Keratinocyte (primary cell): ENCODE measurements around the gene ABI3BP. TPM values are rescaled to one million over a fixed set of nuclear protein-coding genes. Genes with fewer than 3 reads are reported as not detected.

Experiments used
- DNase-seq: peaks from one replicate; pipeline ENCODE4 v3.0.0-alpha.2; 2011; ENCODE audit warnings: low read depth, missing footprints, low spot score
- FAIRE-seq: peaks from 2 replicates; lab custom pipeline; 2011; peaks lifted over from hg19 to GRCh38; lab: Jason Lieb, UNC
- H2AFZ ChIP-seq: 2 replicates; pipeline ENCODE4 v1.6.0; 2012; ENCODE audit warnings: low read length, control low read depth, inconsistent platforms; ENCODE audit not compliant: control insufficient read depth
- H3K27ac ChIP-seq: 2 replicates; pipeline ENCODE4 v1.5.1; 2011; ENCODE audit warnings: low read length; ENCODE audit not compliant: control insufficient read depth, insufficient read depth
- H3K27me3 ChIP-seq: 3 replicates; pipeline ENCODE4 v1.6.0; 2011; ENCODE audit warnings: low read length; ENCODE audit not compliant: control insufficient read depth, insufficient read depth; ENCODE audit errors: extremely low read depth
- H3K36me3 ChIP-seq, 2 experiments: 2 replicates in 1 of 2; 3 replicates in 1 of 2; pipeline ENCODE4 v1.5.1; 2011; ENCODE audit warnings: low read length in 2 of 2, mild to moderate bottlenecking in 1 of 2; ENCODE audit not compliant: control insufficient read depth in 2 of 2, insufficient read depth in 2 of 2; ENCODE audit errors: extremely low read depth in 1 of 2
- H3K4me1 ChIP-seq: 3 replicates; pipeline ENCODE4 v1.5.1; 2011; ENCODE audit warnings: low read length; ENCODE audit not compliant: control insufficient read depth, insufficient read depth; ENCODE audit errors: extremely low read depth
- H3K4me2 ChIP-seq: 3 replicates; pipeline ENCODE4 v1.6.0; 2011; ENCODE audit warnings: low read depth, low read length; ENCODE audit not compliant: control insufficient read depth, insufficient read depth; ENCODE audit errors: extremely low read depth
- H3K4me3 ChIP-seq, 3 experiments: fragments of 200-600 bp in 1 of 3; sonication (generic) in 1 of 3; 2 replicates in 2 of 3; 3 replicates in 1 of 3; pipeline ENCODE4 v1.5.1; 2011 to 2016; ENCODE audit warnings: low read length in 3 of 3, mild to moderate bottlenecking in 3 of 3, control low read depth in 2 of 3, inconsistent platforms in 1 of 3, low read depth in 1 of 3, mixed read lengths in 1 of 3, mixed run types in 1 of 3, moderate library complexity in 1 of 3; ENCODE audit not compliant: control insufficient read depth in 2 of 3, insufficient read depth in 2 of 3; ENCODE audit errors: extremely low read depth in 1 of 3
- H3K79me2 ChIP-seq: 2 replicates; pipeline ENCODE4 v1.6.0; 2012; ENCODE audit warnings: low read length; ENCODE audit not compliant: control insufficient read depth, insufficient read depth
- H3K9ac ChIP-seq: 3 replicates; pipeline ENCODE4 v1.6.0; 2011; ENCODE audit warnings: low read length; ENCODE audit not compliant: control insufficient read depth, insufficient read depth; ENCODE audit errors: extremely low read depth
- H3K9me1 ChIP-seq: 3 replicates; pipeline ENCODE4 v1.6.0; 2011; ENCODE audit warnings: low read length; ENCODE audit not compliant: control insufficient read depth, insufficient read depth; ENCODE audit errors: extremely low read depth
- H3K9me3 ChIP-seq: 2 replicates; pipeline ENCODE4 v1.5.1; 2012; ENCODE audit warnings: low read depth, low read length; ENCODE audit not compliant: control insufficient read depth
- H4K20me1 ChIP-seq: 3 replicates; pipeline ENCODE4 v1.6.0; 2011; ENCODE audit warnings: low read length; ENCODE audit not compliant: control insufficient read depth, insufficient read depth; ENCODE audit errors: extremely low read depth
- CTCF ChIP-seq, 3 experiments: IDR thresholded peaks in 1 of 3; conservative IDR thresholded peaks in 1 of 3; optimal IDR thresholded peaks in 1 of 3; 2 replicates in 2 of 3; 3 replicates in 1 of 3; pipeline versions ENCODE3 to v1.5.1; 2011; ENCODE audit warnings: low read length in 3 of 3, mild to moderate bottlenecking in 3 of 3, moderate library complexity in 2 of 3, control low read depth in 1 of 3, inconsistent platforms in 1 of 3; ENCODE audit not compliant: insufficient read depth in 2 of 3; ENCODE audit errors: extremely low read depth in 1 of 3
- EZH2 ChIP-seq: IDR thresholded peaks from one replicate; pipeline ENCODE4 v1.6.1; 2012; ENCODE audit warnings: inconsistent platforms, mild to moderate bottlenecking, low read length, moderate library complexity
- dilution Hi-C: fragments of 300-500 bp; cut with MboI; formaldehyde crosslinking; loops from one replicate; pipeline ENCODE4 v1.7.0; 2020; ENCODE audit warnings: low sequenced_read_pairs; ENCODE audit not compliant: extremely low pct_ligation_motif_present
- polyA plus RNA-seq, 5 experiments: library from polyadenylated mRNA; depleted of rRNA in 3 of 5; stranded (reverse) in 3 of 5; stranded (forward) in 1 of 5; unstranded in 1 of 5; fragments of >200 nt; gene quantifications; 1 replicate in 1 of 5; 2 replicates in 3 of 5; 3 replicates in 1 of 5; pipeline versions ENCODE4 v1.2.1 to v1.2.3, GENCODE V29; 2011 to 2012; ENCODE audit warnings: missing spikeins in 2 of 5, low read depth in 1 of 5, low replicate concordance in 1 of 5

The ABI3BP gene
- polyA plus RNA-seq, 1 donor (not counting 4 experiments of a cell fraction or from before 2014, with no cell fraction given): 0.59 TPM

GRCh38 chr3:100932491-100932890 lies 60.7 kb downstream of the ABI3BP start:
- no peaks in the 10 kb centered on the region for H3K27me3 ChIP-seq
- no peak overlapping the region for H3K9ac ChIP-seq
- H3K79me2 ChIP-seq: no peaks in the 10 kb centered on the region
- no peaks in the 10 kb centered on the region for H3K9me1 ChIP-seq
- H3K36me3 ChIP-seq: no peaks in the 10 kb centered on the region
- no peaks in the 10 kb centered on the region for H4K20me1 ChIP-seq
- H3K27ac ChIP-seq: no peak overlapping the region
- DNase-seq (no peak), FAIRE-seq (no peak)
- H3K9me3 ChIP-seq: no peaks in the 10 kb centered on the region
- TF ChIP-seq EZH2 (no peak), CTCF (optimal IDR thresholded peaks at IDR 0.05 in 1 of 3, IDR thresholded peaks at IDR 0.05 in 1 of 3, conservative IDR thresholded peaks at IDR 0.05 in 1 of 3; ENCODE audit: extremely low read depth in 1 of 3, insufficient read depth in 2 of 3, low read length in 3 of 3) (no peak)
- H3K4me1 ChIP-seq: no peaks in the 10 kb centered on the region
- H3K4me3 ChIP-seq: no peak overlapping the region
- dilution Hi-C loops: no loop called here
- no peak overlapping the region for H3K4me2 ChIP-seq
- no peak overlapping the region for H2AFZ ChIP-seq

GRCh38 chr3:100928638-100929428 lies 64.4 kb downstream of the ABI3BP start:
- Histone ChIP-seq H3K4me1 (no peaks in the 10 kb centered on the region), H3K27me3 (no peaks in the 10 kb centered on the region), H4K20me1 (no peaks in the 10 kb centered on the region), H3K4me2 (no peak overlapping the region), H3K9me3 (no peaks in the 10 kb centered on the region), H3K36me3 (no peaks in the 10 kb centered on the region), H2AFZ (no peak overlapping the region), H3K27ac (no peak overlapping the region), H3K4me3 (no peak overlapping the region), H3K9me1 (no peaks in the 10 kb centered on the region), H3K79me2 (no peaks in the 10 kb centered on the region), H3K9ac (no peak overlapping the region)
- dilution Hi-C loops: no loop called here
- FAIRE-seq (peak; percentile 60), DNase-seq (no peak)
- no peak for TF ChIP-seq EZH2
- no peak for TF ChIP-seq CTCF (optimal IDR thresholded peaks at IDR 0.05 in 1 of 3, IDR thresholded peaks at IDR 0.05 in 1 of 3, conservative IDR thresholded peaks at IDR 0.05 in 1 of 3; ENCODE audit: extremely low read depth in 1 of 3, insufficient read depth in 2 of 3, low read length in 3 of 3)
